Upper lobe of left lung (tissue), 6 donors: ENCODE data around the gene JAM3. TPM values are rescaled to one million over a fixed set of nuclear protein-coding genes. Genes with fewer than 3 reads are reported as not detected.
A peak's percentile ranks its signal among the peaks of the same experiment; 100 is the strongest.

Experiments used
- ATAC-seq, 2 donors: fragments of 200-7000 bp; cut with Tn5 transposase; one replicate each; pipeline ENCODE4 v1.9.1; 2022; ENCODE audit warnings: mild to moderate bottlenecking in 2 of 2, moderate library complexity in 2 of 2; ENCODE audit not compliant: low FRiP score in 2 of 2
- DNase-seq, 2 donors: peaks; one replicate each; pipeline ENCODE4 v3.0.0-alpha.2; 2019 to 2020
- H3K27ac ChIP-seq, 4 donors: fragments of 200-600 bp; sonication (generic); one replicate each; pipeline ENCODE4 v1.5.1; 2016 to 2019
- H3K27me3 ChIP-seq, 4 donors: fragments of 200-600 bp; sonication (generic); one replicate each; pipeline ENCODE4 v1.5.1; 2017 to 2019
- H3K36me3 ChIP-seq, 4 donors: fragments of 200-600 bp; sonication (generic); one replicate each; pipeline ENCODE4 v1.5.1; 2016 to 2019
- H3K4me1 ChIP-seq, 4 donors: fragments of 200-600 bp; sonication (generic); one replicate each; pipeline ENCODE4 v1.5.1; 2018 to 2019
- H3K4me3 ChIP-seq, 4 donors: fragments of 200-600 bp; sonication (generic); one replicate each; pipeline ENCODE4 v1.5.1; 2017 to 2019; ENCODE audit warnings: mild to moderate bottlenecking in 2 of 4, moderate library complexity in 1 of 4
- H3K9me3 ChIP-seq, 4 donors: fragments of 200-600 bp; sonication (generic); one replicate each; pipeline ENCODE4 v1.5.1; 2018 to 2019
- EP300 ChIP-seq, 4 donors: sonication (generic); formaldehyde crosslinking; IDR thresholded peaks; one replicate each; pipeline ENCODE4 v1.5.1; 2017; ENCODE audit warnings: antibody characterized with exemption in 4 of 4, control low read depth in 2 of 4
- POLR2A ChIP-seq, 4 donors: fragments of 450-650 bp; IDR thresholded peaks; one replicate each; pipeline ENCODE4 v1.5.1; 2016 to 2017; ENCODE audit warnings: antibody characterized with exemption in 4 of 4, mild to moderate bottlenecking in 2 of 4
- POLR2AphosphoS5 ChIP-seq, 2 donors: sonication (generic); formaldehyde crosslinking; IDR thresholded peaks; one replicate each; pipeline ENCODE4 v1.5.1; 2017; ENCODE audit warnings: antibody characterized with exemption in 2 of 2
- WGBS, 2 donors: methylation state at CpG; one replicate each; pipeline ENCODE4 v1.1.5; 2017 to 2018; 5-methylcytosine and 5-hydroxymethylcytosine counted together
- total RNA-seq, 6 donors: library from RNA; depleted of rRNA in 4 of 6; stranded (reverse); fragments of >200 nt in 4 of 6; gene quantifications; one replicate each; pipeline versions ENCODE4 v1.1.0 to v1.2.1, GENCODE V29; 2016 to 2021
- TF ChIP-seq, protein P1 (sequence below), 6 experiments: fragments of 450-650 bp in 4 of 6; fragments of 200-600 bp in 2 of 6; sonication (generic) in 2 of 6; IDR thresholded peaks; one replicate each; pipeline ENCODE4 v1.5.1; 2016 to 2019; ENCODE audit warnings: antibody characterized with exemption in 6 of 6
- donor health status: DM: no; HTN: no; CAD: no; lungs with moderate emphysema.
- donor health status: DM: no; HTN: yes; CAD: no; lungs with severe emphysema.

The JAM3 gene
- total RNA-seq, 6 donors from 2014 or later = 8.4 to 36.6 (median 18.6) TPM

- peak overlapping the region; percentile 2 to 79 (median 46) for H3K27ac ChIP-seq
- H3K4me3 ChIP-seq = peak overlapping the region in 2 of 4 donors; percentile 13 to 23
- peak; percentile 86 to 87 for ATAC-seq
- H3K27me3 ChIP-seq = no peaks in the 10 kb centered on the region
- 13 to 20% methylated on average over 10 to 16 of the region's 17 CpGs for WGBS, 2 donors
- peaks cover 25 to 50% (median 33%) of the 10 kb centered on the region in 4 donors for H3K4me1 ChIP-seq
- peak in 1 of 2 donors; percentile 82 for DNase-seq
- TF ChIP-seq POLR2AphosphoS5 (IDR thresholded peaks at IDR 0.05) (peak in 1 of 2 donors; percentile 45), POLR2A (IDR thresholded peaks at IDR 0.05) (no peak)
- no peaks in the 10 kb centered on the region for H3K36me3 ChIP-seq
- H3K9me3 ChIP-seq = no peaks in the 10 kb centered on the region
These were observed 35.0 kb upstream of the JAM3 start for GRCh38 chr11:134033696-134034491.

DNA sequence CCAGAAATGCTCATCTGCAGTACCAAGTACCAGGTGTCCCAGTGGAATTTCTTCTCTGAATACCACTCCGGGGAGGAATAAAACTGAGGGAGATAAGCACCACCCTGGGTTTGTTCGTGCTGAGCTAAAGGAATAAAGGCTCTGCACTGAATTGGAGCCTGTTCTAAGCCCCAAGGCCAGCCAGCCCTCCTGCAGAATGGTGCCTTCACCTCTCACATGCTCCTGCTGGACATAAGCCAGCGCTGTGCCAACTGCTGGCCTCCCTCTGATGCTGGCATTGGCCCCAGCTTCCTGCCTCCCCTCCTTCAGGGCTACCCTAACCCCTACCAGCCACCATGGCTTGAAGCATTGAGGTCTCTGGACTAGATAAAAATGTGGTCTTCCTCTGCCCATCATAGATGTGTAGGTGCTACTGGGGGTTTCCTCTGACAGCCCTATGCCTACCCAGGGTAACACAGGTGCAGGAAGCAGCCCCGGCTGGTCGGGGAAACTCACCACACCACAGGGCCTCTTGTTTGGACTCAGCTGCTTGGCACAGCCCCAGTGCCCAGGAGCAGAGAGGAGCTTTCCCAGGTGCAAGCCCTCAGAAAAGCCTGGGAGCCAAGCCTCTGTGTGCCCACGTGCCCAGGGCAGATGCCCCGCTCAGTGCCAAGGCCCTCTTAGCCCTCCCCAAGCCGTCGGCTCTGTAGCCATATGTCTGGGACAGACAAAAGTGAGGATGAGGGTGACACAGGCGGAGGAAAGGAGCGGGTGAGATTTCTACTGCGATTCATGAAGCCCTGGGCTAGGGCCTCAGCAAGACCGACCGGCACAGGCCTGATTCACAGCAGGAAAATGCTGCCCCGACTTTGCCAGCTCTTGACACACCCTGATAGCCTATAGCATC, 34.1 kb upstream of the JAM3 start:
- DNase-seq = no peak

DNA sequence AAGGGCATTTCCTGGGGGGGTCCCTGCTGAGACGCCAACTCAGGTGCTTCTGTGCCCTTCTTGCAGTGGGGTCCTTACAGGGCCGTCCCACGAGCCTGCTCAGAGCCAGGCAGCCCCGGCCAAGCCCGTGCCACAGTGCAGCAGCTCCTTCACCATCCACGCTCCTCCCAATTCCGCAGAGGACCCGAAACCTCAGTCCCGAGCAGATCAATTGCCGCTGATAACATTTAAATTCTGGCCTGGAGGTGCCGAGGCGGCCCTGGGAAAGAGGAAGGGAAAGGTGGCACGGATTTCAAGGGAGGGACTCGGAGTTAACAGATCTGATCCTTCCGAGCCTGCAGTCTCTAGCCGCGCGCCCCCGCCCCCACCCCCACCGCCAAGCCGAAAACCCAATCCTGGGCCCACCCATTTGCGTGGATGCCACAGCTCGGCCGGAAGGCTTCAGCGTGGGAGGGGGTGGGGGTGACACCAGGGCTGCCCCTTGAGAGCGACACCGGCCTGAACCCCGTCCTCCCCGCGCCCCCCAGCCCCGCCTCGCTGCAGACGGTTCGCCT, 32.3 kb upstream of the JAM3 start:
- peak in 1 of 2 donors; percentile 70 for DNase-seq
- ATAC-seq = peak in 1 of 2 donors; percentile 27
- peak overlapping the region; percentile 74 to 89 (median 85) for H3K27ac ChIP-seq

More for the DNA sequence above, 34.1 kb upstream of the JAM3 start:
- TF ChIP-seq EP300 (IDR thresholded peaks at IDR 0.05) = no peak
- no peak for TF ChIP-seq POLR2A (IDR thresholded peaks at IDR 0.05)
- no peak for TF ChIP-seq POLR2AphosphoS5 (IDR thresholded peaks at IDR 0.05)
- TF ChIP-seq, protein P1, sequence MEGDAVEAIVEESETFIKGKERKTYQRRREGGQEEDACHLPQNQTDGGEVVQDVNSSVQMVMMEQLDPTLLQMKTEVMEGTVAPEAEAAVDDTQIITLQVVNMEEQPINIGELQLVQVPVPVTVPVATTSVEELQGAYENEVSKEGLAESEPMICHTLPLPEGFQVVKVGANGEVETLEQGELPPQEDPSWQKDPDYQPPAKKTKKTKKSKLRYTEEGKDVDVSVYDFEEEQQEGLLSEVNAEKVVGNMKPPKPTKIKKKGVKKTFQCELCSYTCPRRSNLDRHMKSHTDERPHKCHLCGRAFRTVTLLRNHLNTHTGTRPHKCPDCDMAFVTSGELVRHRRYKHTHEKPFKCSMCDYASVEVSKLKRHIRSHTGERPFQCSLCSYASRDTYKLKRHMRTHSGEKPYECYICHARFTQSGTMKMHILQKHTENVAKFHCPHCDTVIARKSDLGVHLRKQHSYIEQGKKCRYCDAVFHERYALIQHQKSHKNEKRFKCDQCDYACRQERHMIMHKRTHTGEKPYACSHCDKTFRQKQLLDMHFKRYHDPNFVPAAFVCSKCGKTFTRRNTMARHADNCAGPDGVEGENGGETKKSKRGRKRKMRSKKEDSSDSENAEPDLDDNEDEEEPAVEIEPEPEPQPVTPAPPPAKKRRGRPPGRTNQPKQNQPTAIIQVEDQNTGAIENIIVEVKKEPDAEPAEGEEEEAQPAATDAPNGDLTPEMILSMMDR (IDR thresholded peaks at IDR 0.05) = no peak
- H3K27ac ChIP-seq = peak overlapping the region in 3 of 4 donors; percentile 2 to 79 (median 71)
- no peaks in the 10 kb centered on the region for H3K27me3 ChIP-seq
- no peak overlapping the region for H3K4me3 ChIP-seq
- H3K4me1 ChIP-seq = peaks cover 25 to 50% (median 33%) of the 10 kb centered on the region in 4 donors
- 75 to 83% methylated on average over 14 to 15 of the region's 15 CpGs for WGBS, 2 donors
- no peak for ATAC-seq
- no peaks in the 10 kb centered on the region for H3K9me3 ChIP-seq
- H3K36me3 ChIP-seq = no peaks in the 10 kb centered on the region

GRCh38 chr11:134037046-134037908, 31.6 kb upstream of the JAM3 start:
- Histone ChIP-seq H3K27ac (peak overlapping the region; percentile 74 to 89 (median 85)), H3K27me3 (no peaks in the 10 kb centered on the region), H3K36me3 (no peaks in the 10 kb centered on the region), H3K4me1 (peaks cover 25 to 50% (median 33%) of the 10 kb centered on the region in 4 donors), H3K9me3 (no peaks in the 10 kb centered on the region), H3K4me3 (peak overlapping the region; percentile 49 to 82 (median 65))
- TF ChIP-seq POLR2AphosphoS5 (IDR thresholded peaks at IDR 0.05) = peak; percentile 14 to 58
- TF ChIP-seq, protein P1 (IDR thresholded peaks at IDR 0.05) = no peak
- peak in 1 of 4 donors; percentile 34 for TF ChIP-seq POLR2A (IDR thresholded peaks at IDR 0.05)
- TF ChIP-seq EP300 (IDR thresholded peaks at IDR 0.05) = peak in 1 of 4 donors; percentile 29
- ATAC-seq = peak; percentile 27 to 85
- 0 to 1% methylated on average over 13 to 28 of the region's 54 CpGs for WGBS, 2 donors
- DNase-seq = peak; percentile 58 to 94

More for the DNA sequence above, 32.3 kb upstream of the JAM3 start:
- H3K4me3 ChIP-seq = peak overlapping the region; percentile 49 to 82 (median 65)
- no peaks in the 10 kb centered on the region for H3K27me3 ChIP-seq
- TF ChIP-seq, protein P1 (IDR thresholded peaks at IDR 0.05) = no peak
- TF ChIP-seq POLR2A (IDR thresholded peaks at IDR 0.05) (no peak), POLR2AphosphoS5 (IDR thresholded peaks at IDR 0.05) (no peak), EP300 (IDR thresholded peaks at IDR 0.05) (no peak)
- H3K36me3 ChIP-seq = no peaks in the 10 kb centered on the region
- 17% methylated on average over 18 to 22 of the region's 34 CpGs for WGBS, 2 donors
- H3K4me1 ChIP-seq = peaks cover 25 to 50% (median 33%) of the 10 kb centered on the region in 4 donors
- H3K9me3 ChIP-seq = no peaks in the 10 kb centered on the region
